ENCODE data around the gene DGKG.

The DGKG gene

GRCh38 chr3:186102687-186103086 is 259.3 kb downstream of the DGKG start:
- DNase-seq, result no peak

GRCh38 chr3:186100398-186100797 is 261.6 kb downstream of the DGKG start:
- no peak for DNase-seq

- no peak for DNase-seq
Measured at GRCh38 chr3:186099178-186099577, 262.9 kb downstream of the DGKG start.

GRCh38 chr3:186098740-186099139 is 263.3 kb downstream of the DGKG start:
- no peak for DNase-seq

- no peak for DNase-seq
Measured at GRCh38 chr3:186097663-186098451, 264.2 kb downstream of the DGKG start.

GRCh38 chr3:186097317-186097662 is 264.7 kb downstream of the DGKG start:
- DNase-seq, result no peak
